HEK293T (cell line): ENCODE results near the gene CGNL1.

Experiments used
- CTCF ChIA-PET: fragments of 350-600 bp; formaldehyde crosslinking; extraction: SDS; loops from one replicate; lab custom pipeline; 2021; ENCODE audit warnings: antibody characterized with exemption, inconsistent platforms; lab: Yijun Ruan, JAX
- POLR2A ChIA-PET: fragments of 350-600 bp; formaldehyde crosslinking; extraction: SDS; loops from one replicate; lab custom pipeline; 2020; ENCODE audit warnings: antibody characterized with exemption, inconsistent platforms; lab: Yijun Ruan, JAX
- DNase-seq: peaks from one replicate; pipeline ENCODE4 v3.0.0; 2012; ENCODE audit warnings: mixed read lengths; ENCODE audit errors: extremely low spot score
- ARNT ChIP-seq: fragments of 450-650 bp; IDR thresholded peaks from 2 replicates; pipeline ENCODE4 v1.6.1; 2017; ENCODE audit warnings: mild to moderate bottlenecking
- BHLHE40 ChIP-seq: fragments of 450-650 bp; IDR thresholded peaks from 2 replicates; pipeline ENCODE4 v1.6.1; 2016; ENCODE audit warnings: mild to moderate bottlenecking, moderate library complexity, borderline replicate concordance
- CTBP1 ChIP-seq: fragments of 450-650 bp; IDR thresholded peaks from 2 replicates; pipeline ENCODE4 v1.6.1; 2016; ENCODE audit warnings: borderline replicate concordance
- ELF4 ChIP-seq: fragments of 450-650 bp; IDR thresholded peaks from 2 replicates; pipeline ENCODE4 v1.6.1; 2017; ENCODE audit warnings: antibody characterized with exemption
- FOXA1 ChIP-seq: fragments of 450-650 bp; IDR thresholded peaks from 2 replicates; pipeline ENCODE4 v1.6.1; 2016; ENCODE audit warnings: mild to moderate bottlenecking
- FOXK2 ChIP-seq: fragments of 450-650 bp; IDR thresholded peaks from 2 replicates; pipeline ENCODE4 v1.6.1; 2016; ENCODE audit warnings: mild to moderate bottlenecking
- FOXM1 ChIP-seq: fragments of 450-650 bp; IDR thresholded peaks from 2 replicates; pipeline ENCODE4 v1.6.1; 2017; ENCODE audit warnings: mild to moderate bottlenecking, borderline replicate concordance
- HDGF ChIP-seq: fragments of 450-650 bp; IDR thresholded peaks from 2 replicates; pipeline ENCODE4 v1.6.1; 2017; ENCODE audit warnings: antibody characterized with exemption, borderline replicate concordance
- L3MBTL2 ChIP-seq: fragments of 450-650 bp; conservative IDR thresholded peaks from 2 replicates; pipeline ENCODE4 v1.6.1; 2016; ENCODE audit warnings: mild to moderate bottlenecking
- LEF1 ChIP-seq: fragments of 450-650 bp; IDR thresholded peaks from 2 replicates; pipeline ENCODE4 v1.6.1; 2017; ENCODE audit warnings: mild to moderate bottlenecking, borderline replicate concordance
- NFRKB ChIP-seq: fragments of 450-650 bp; IDR thresholded peaks from 2 replicates; pipeline ENCODE4 v1.6.1; 2016; ENCODE audit warnings: mild to moderate bottlenecking, moderate library complexity
- PKNOX1 ChIP-seq: fragments of 450-650 bp; IDR thresholded peaks from 2 replicates; pipeline ENCODE4 v1.6.1; 2016
- SP1 ChIP-seq: fragments of 450-650 bp; IDR thresholded peaks from 2 replicates; pipeline ENCODE4 v1.6.1; 2017
- SUZ12 ChIP-seq: fragments of 450-650 bp; IDR thresholded peaks from 2 replicates; pipeline ENCODE4 v1.6.1; 2016; ENCODE audit warnings: mild to moderate bottlenecking
- TARDBP ChIP-seq: fragments of 450-650 bp; IDR thresholded peaks from 2 replicates; pipeline ENCODE4 v1.6.1; 2016
- ZNF384 ChIP-seq: fragments of 450-650 bp; IDR thresholded peaks from 2 replicates; pipeline ENCODE4 v1.6.1; 2016

CGNL1 gene

DNA sequence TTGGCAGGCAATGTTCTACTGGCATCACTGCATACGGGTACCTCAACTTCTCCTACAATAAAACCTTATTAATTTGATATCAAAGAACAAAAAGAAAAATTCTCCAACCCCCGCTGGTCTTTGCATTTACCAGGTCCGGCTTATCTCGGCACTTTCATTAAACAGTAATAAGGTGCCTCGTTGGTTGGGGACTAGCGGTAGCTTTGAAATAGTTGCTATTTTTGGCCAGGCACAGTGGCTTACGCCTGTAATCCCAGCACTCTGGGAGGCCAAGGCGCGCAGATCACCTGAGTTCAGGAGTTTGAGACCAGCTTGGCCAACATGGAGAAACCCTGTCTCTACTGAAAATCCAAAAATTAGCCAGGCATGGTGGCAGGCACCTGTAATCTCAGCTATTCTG, 32.0 kb upstream of the CGNL1 start:
- TF ChIP-seq ELF4 (no peak), FOXA1 (no peak), SUZ12 (no peak), LEF1 (no peak), PKNOX1 (no peak), FOXK2 (no peak), TARDBP (no peak), NFRKB (no peak), FOXM1 (no peak), CTBP1 (no peak), ZNF384 (no peak), HDGF (no peak), L3MBTL2 (no peak), ARNT (no peak), BHLHE40 (no peak), SP1 (no peak)
- DNase-seq: no peak
- ChIA-PET POLR2A (no interaction called here), CTCF (interaction anchor here (2.8 to 7.6 kb wide), 2 partner anchors 184 to 198 kb away, joined by 10 to 87 read pairs; no protein-coding TSS in a partner anchor)

GRCh38 chr15:57345584-57345983, 30.7 kb upstream of the CGNL1 start:
- ChIA-PET CTCF (interaction anchor here (0.5 to 7.6 kb wide), 6 partner anchors 65 to 554 kb away, joined by 3 to 87 read pairs (median 4); no protein-coding TSS in a partner anchor), POLR2A (no interaction called here)
- TF ChIP-seq ZNF384 (no peak), FOXK2 (no peak), BHLHE40 (no peak), TARDBP (no peak), NFRKB (no peak), CTBP1 (no peak), SUZ12 (no peak), LEF1 (no peak), ELF4 (no peak), ARNT (no peak), PKNOX1 (no peak), HDGF (no peak)
- DNase-seq: no peak

DNA sequence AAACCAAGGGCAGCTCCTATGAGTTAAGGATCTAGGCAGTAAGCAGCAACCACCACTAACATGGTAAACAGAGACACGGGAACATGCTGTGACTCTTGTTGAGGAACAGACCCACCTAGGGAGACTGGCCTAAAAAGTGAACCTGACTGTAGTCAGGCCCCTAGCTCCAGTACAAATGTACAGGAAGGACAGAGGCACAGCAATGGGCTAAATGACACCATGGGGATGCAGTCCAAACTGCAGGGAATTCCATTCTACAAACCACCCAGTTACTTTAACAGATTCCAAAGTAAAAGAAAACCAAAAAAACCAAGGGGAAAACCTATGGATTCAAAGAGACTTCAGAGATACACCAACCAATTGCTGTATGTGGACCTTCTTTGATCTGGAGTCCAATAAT, 28.2 kb upstream of the CGNL1 start:
- ChIA-PET POLR2A (no interaction called here), CTCF (no interaction called here)
- DNase-seq: no peak
- TF ChIP-seq LEF1 (no peak), SUZ12 (no peak), HDGF (no peak), L3MBTL2 (no peak), ZNF384 (no peak), FOXA1 (no peak), FOXM1 (no peak), SP1 (no peak)

DNA sequence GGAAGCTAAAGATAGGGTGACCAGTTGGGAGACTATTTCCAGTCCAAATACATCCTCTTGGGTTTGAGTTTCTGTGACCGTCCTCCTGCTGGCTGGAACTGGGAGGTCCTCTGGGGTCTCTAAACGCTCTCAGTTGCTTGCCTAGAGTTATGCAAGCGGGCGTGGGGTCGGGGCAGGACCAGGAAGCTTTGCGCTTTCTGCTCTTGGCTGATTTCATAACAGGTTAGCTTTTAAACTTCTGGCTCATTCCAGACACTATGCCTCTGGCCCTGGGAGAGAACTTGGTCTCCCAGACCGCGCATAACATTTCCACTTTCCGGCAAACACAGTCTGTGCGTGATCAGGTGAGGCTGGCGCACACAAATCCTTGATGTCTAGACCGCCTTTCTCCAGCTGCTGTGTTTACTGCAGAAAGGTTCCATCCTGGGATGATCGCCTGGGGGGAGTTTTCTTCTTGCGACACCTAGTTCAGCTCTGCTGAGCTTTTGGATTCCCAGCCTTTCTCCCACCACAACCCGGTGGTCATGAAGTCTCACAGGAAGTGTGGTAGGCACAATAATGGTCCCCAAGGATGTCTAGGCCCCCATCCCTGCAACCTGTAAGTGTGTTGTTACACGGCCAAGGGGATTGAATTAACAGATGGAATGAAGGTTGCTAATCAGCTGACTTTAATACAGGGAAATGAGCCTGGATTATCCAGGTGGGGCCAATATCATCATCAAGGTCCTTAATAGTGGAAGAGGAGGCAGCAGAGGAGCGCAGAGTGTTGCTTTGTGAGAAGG, 23.6 kb upstream of the CGNL1 start:
- no peak for DNase-seq
- ChIA-PET CTCF (interaction anchor here (0.5 to 0.8 kb wide), 3 partner anchors 10 to 176 kb away, joined by 3 read pairs; no protein-coding TSS in a partner anchor), POLR2A (no interaction called here)
- no peak for TF ChIP-seq NFRKB
- no peak for TF ChIP-seq ARNT
- TF ChIP-seq PKNOX1: no peak
- no peak for TF ChIP-seq FOXA1
- no peak for TF ChIP-seq L3MBTL2
- no peak for TF ChIP-seq LEF1
- no peak for TF ChIP-seq FOXM1
- TF ChIP-seq BHLHE40: no peak

DNA sequence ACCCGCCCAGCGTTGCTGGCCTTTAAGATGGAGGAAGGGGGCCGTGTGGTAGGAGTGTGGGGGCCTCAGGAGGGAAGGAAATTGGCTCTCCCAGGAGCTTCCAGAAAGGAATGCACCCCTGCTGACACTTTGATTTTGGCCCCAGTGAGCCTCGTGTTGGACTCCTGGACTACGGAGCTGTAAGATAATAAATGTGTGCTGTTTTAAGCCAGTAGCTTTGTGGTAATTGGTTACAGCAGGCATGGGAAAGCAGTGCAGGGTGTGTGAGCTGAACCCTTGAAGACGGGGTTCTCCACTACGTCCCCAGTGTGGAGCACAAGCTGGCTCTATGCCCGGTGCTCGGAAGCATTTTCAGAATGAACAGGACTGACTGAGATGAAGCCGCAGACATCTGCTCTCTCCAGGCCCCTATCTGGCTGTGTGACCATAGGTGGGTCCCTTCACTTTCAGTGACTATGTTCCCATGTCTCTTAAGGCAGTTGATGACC, 22.9 kb upstream of the CGNL1 start:
- ChIA-PET CTCF (interaction anchor here (0.5 kb wide), 1 partner anchor 82 kb away, joined by 3 read pairs; no protein-coding TSS in a partner anchor), POLR2A (no interaction called here)
- DNase-seq: no peak
- TF ChIP-seq ELF4 (no peak), ARNT (no peak), SUZ12 (no peak), ZNF384 (no peak), SP1 (no peak), LEF1 (no peak), L3MBTL2 (no peak), FOXK2 (no peak), PKNOX1 (no peak), BHLHE40 (no peak), TARDBP (no peak), NFRKB (no peak), FOXA1 (no peak), HDGF (no peak), FOXM1 (no peak)
